ENCODE measurements around the gene CALN1.

CALN1 gene

GRCh38 chr7:72265071-72265904 lies 146.8 kb downstream of the CALN1 start:
- no peak overlapping the region for H2AFZ ChIP-seq
- H3K36me3 ChIP-seq (ENCODE audit: control insufficient read depth, insufficient read depth, low read length): no peaks in the 10 kb centered on the region
- TF ChIP-seq, protein P1, sequence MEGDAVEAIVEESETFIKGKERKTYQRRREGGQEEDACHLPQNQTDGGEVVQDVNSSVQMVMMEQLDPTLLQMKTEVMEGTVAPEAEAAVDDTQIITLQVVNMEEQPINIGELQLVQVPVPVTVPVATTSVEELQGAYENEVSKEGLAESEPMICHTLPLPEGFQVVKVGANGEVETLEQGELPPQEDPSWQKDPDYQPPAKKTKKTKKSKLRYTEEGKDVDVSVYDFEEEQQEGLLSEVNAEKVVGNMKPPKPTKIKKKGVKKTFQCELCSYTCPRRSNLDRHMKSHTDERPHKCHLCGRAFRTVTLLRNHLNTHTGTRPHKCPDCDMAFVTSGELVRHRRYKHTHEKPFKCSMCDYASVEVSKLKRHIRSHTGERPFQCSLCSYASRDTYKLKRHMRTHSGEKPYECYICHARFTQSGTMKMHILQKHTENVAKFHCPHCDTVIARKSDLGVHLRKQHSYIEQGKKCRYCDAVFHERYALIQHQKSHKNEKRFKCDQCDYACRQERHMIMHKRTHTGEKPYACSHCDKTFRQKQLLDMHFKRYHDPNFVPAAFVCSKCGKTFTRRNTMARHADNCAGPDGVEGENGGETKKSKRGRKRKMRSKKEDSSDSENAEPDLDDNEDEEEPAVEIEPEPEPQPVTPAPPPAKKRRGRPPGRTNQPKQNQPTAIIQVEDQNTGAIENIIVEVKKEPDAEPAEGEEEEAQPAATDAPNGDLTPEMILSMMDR (IDR thresholded peaks at IDR 0.05): no peak
- H3K4me1 ChIP-seq: no peaks in the 10 kb centered on the region
- no peak overlapping the region for H3K9ac ChIP-seq
- H3K27me3 ChIP-seq (ENCODE audit: control insufficient read depth, insufficient read depth, low read length): no peaks in the 10 kb centered on the region
- no peak overlapping the region for H3K4me2 ChIP-seq (ENCODE audit: low read length)
- no peak overlapping the region for H3K4me3 ChIP-seq (ENCODE audit: low read depth, low read length)
- H3K27ac ChIP-seq: no peak overlapping the region
- no peaks in the 10 kb centered on the region for H3K9me3 ChIP-seq (ENCODE audit: control insufficient read depth, low read length)
- H3K79me2 ChIP-seq: no peaks in the 10 kb centered on the region

GRCh38 chr7:72260406-72260805 lies 151.7 kb downstream of the CALN1 start:
- no peaks in the 10 kb centered on the region for H3K9me3 ChIP-seq (ENCODE audit: control insufficient read depth, low read length)
- H3K36me3 ChIP-seq (ENCODE audit: control insufficient read depth, insufficient read depth, low read length): no peaks in the 10 kb centered on the region
- H3K27ac ChIP-seq: no peak overlapping the region
- no peaks in the 10 kb centered on the region for H3K27me3 ChIP-seq (ENCODE audit: control insufficient read depth, insufficient read depth, low read length)
- no peak overlapping the region for H3K4me3 ChIP-seq (ENCODE audit: low read depth, low read length)
- no peaks in the 10 kb centered on the region for H3K4me1 ChIP-seq
- no peak overlapping the region for H3K4me2 ChIP-seq (ENCODE audit: low read length)
- H3K9ac ChIP-seq: no peak overlapping the region
- TF ChIP-seq, protein P1 (IDR thresholded peaks at IDR 0.05): no peak
- no peaks in the 10 kb centered on the region for H3K79me2 ChIP-seq
- H2AFZ ChIP-seq: no peak overlapping the region

DNA sequence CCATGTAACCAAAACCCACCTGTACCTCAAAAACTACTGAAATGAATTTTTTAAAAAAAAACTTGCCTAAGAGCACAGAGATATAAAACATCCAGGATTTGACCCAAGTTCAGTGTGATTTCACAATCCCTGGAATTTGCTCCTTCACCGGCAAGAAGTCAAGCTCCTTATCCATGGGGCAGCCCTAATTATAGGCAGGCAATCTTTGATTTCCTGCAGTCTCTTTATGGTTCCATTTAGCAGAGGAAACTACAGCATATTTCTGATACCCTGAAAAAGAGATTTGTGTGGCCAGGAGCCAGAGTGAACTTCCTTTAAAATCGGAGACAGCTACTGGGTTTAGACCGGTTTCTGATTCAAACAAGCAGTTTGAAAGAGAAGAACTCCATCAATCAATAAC lies 154.1 kb downstream of the CALN1 start:
- Histone ChIP-seq H3K4me2 (ENCODE audit: low read length) (no peak overlapping the region), H2AFZ (no peak overlapping the region), H3K79me2 (no peaks in the 10 kb centered on the region), H3K9me3 (ENCODE audit: control insufficient read depth, low read length) (no peaks in the 10 kb centered on the region), H3K9ac (no peak overlapping the region), H3K27ac (no peak overlapping the region), H3K4me1 (no peaks in the 10 kb centered on the region), H3K27me3 (ENCODE audit: control insufficient read depth, insufficient read depth, low read length) (no peaks in the 10 kb centered on the region), H3K4me3 (ENCODE audit: low read depth, low read length) (no peak overlapping the region), H3K36me3 (ENCODE audit: control insufficient read depth, insufficient read depth, low read length) (no peaks in the 10 kb centered on the region)
- TF ChIP-seq, protein P1 (IDR thresholded peaks at IDR 0.05): no peak

- no peaks in the 10 kb centered on the region for H3K27me3 ChIP-seq (ENCODE audit: control insufficient read depth, insufficient read depth, low read length)
- H3K4me1 ChIP-seq: no peaks in the 10 kb centered on the region
- no peaks in the 10 kb centered on the region for H3K79me2 ChIP-seq
- no peaks in the 10 kb centered on the region for H3K36me3 ChIP-seq (ENCODE audit: control insufficient read depth, insufficient read depth, low read length)
- no peak overlapping the region for H3K4me2 ChIP-seq (ENCODE audit: low read length)
- no peak overlapping the region for H3K9ac ChIP-seq
- no peak overlapping the region for H3K4me3 ChIP-seq (ENCODE audit: low read depth, low read length)
- no peak overlapping the region for H3K27ac ChIP-seq
- TF ChIP-seq, protein P1 (IDR thresholded peaks at IDR 0.05): no peak
- H2AFZ ChIP-seq: no peak overlapping the region
- H3K9me3 ChIP-seq (ENCODE audit: control insufficient read depth, low read length): no peaks in the 10 kb centered on the region
Measured at GRCh38 chr7:72254455-72254854, 157.7 kb downstream of the CALN1 start.

- no peaks in the 10 kb centered on the region for H3K79me2 ChIP-seq
- no peaks in the 10 kb centered on the region for H3K36me3 ChIP-seq (ENCODE audit: control insufficient read depth, insufficient read depth, low read length)
- H3K9me3 ChIP-seq (ENCODE audit: control insufficient read depth, low read length): no peaks in the 10 kb centered on the region
- H2AFZ ChIP-seq: no peak overlapping the region
- no peaks in the 10 kb centered on the region for H3K27me3 ChIP-seq (ENCODE audit: control insufficient read depth, insufficient read depth, low read length)
- no peak overlapping the region for H3K27ac ChIP-seq
- no peak overlapping the region for H3K4me3 ChIP-seq (ENCODE audit: low read depth, low read length)
- TF ChIP-seq, protein P1 (IDR thresholded peaks at IDR 0.05): no peak
- no peaks in the 10 kb centered on the region for H3K4me1 ChIP-seq
- no peak overlapping the region for H3K9ac ChIP-seq
- H3K4me2 ChIP-seq (ENCODE audit: low read length): no peak overlapping the region
Measured at GRCh38 chr7:72249106-72249505, 163.0 kb downstream of the CALN1 start.

Data from parathyroid adenoma (tissue), 2 donors.